Stomach smooth muscle (tissue), 2 donors: ENCODE results near the gene DCTPP1.
A peak's percentile ranks its signal among the peaks of the same experiment; 100 is the strongest.
"Not testable (repeated sequence)": the region's sequence is repeated elsewhere in the genome, so short reads cannot be mapped to it uniquely, and the experiment has no call there.

ENCODE experiments used
- H3K27ac ChIP-seq: one replicate; pipeline ENCODE4 v1.7.0; 2013; ENCODE audit warnings: mild to moderate bottlenecking, low read length, inconsistent platforms
- H3K27me3 ChIP-seq, 2 donors: one replicate each; pipeline ENCODE4 v1.7.0; 2013; ENCODE audit warnings: low read length in 2 of 2; ENCODE audit not compliant: insufficient read depth in 2 of 2, control insufficient read depth in 1 of 2
- H3K36me3 ChIP-seq, 2 donors: one replicate each; pipeline ENCODE4 v1.7.0; 2013; ENCODE audit warnings: low read length in 2 of 2; ENCODE audit not compliant: control insufficient read depth in 2 of 2, insufficient read depth in 2 of 2
- H3K4me1 ChIP-seq: one replicate; pipeline ENCODE4 v1.7.0; 2013; ENCODE audit warnings: low read length; ENCODE audit not compliant: control insufficient read depth, insufficient read depth
- H3K4me3 ChIP-seq, 2 donors: one replicate each; pipeline ENCODE4 v1.7.0; 2013; ENCODE audit warnings: low read length in 2 of 2
- H3K9ac ChIP-seq, 2 donors: one replicate each; pipeline ENCODE4 v1.7.0; 2013; ENCODE audit warnings: low read length in 2 of 2, mild to moderate bottlenecking in 1 of 2
- H3K9me3 ChIP-seq, 2 donors: one replicate each; pipeline ENCODE4 v1.7.0; 2013; ENCODE audit warnings: low read length in 2 of 2; ENCODE audit not compliant: control insufficient read depth in 2 of 2
- donor health status: healthy.
- donor health status: Pancreatic carcinoma.

The DCTPP1 gene

DNA sequence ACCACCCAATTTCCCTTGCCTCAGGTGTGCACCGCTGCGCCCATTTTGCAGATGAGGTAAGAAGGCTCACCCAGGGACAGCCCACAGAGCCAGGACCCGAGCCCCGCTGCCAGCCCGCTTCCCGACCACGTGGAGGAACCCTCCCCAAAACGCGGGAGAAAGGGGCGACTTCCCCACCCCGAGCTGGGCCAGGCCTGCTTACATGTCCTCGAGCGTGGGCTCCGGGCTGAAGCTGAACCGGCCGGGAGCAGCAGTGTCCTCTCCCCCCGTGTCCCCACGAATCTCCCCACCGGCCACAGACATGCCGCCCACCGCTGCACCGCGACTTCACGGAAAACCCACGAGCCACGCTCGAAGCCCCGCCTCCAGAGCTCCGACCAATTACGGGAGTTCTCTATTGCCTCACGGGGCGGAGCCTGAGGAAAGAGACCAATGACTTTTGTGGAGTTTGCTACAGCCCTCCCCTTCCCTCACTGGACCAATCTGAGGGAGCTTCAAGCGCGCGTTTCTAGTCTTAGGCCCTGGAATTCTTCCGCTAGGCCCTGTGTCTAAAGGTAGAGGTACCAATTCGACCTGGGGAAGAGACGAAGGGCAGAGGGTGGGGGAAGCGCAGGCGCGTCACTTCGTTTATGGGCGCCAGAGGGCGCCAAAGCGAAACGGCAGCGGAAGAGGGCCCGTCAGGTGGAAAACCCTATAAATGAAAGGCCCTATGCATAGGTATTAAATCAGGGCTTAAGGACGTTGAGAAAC lies at the start of gene DCTPP1:
Gene DCTPP1 (minus strand): TSS at position 353 of the 750 bp plus-strand sequence. CDS start 50 bp downstream, at position 303.
- H3K9me3 ChIP-seq, result no peaks in the 10 kb centered on the region
- H3K36me3 ChIP-seq, result peaks cover 0 to 4% of the 10 kb centered on the region in 2 donors
- H3K4me1 ChIP-seq, result peaks cover 16% of the 10 kb centered on the region
- H3K27me3 ChIP-seq, result no peaks in the 10 kb centered on the region
- H3K9ac ChIP-seq, result peak within 1 kb of the TSS; percentile 77 to 84
- H3K4me3 ChIP-seq, result peak within 1 kb of the TSS; percentile 81 to 86
- H3K27ac ChIP-seq, result peak within 1 kb of the TSS; percentile 74

DNA sequence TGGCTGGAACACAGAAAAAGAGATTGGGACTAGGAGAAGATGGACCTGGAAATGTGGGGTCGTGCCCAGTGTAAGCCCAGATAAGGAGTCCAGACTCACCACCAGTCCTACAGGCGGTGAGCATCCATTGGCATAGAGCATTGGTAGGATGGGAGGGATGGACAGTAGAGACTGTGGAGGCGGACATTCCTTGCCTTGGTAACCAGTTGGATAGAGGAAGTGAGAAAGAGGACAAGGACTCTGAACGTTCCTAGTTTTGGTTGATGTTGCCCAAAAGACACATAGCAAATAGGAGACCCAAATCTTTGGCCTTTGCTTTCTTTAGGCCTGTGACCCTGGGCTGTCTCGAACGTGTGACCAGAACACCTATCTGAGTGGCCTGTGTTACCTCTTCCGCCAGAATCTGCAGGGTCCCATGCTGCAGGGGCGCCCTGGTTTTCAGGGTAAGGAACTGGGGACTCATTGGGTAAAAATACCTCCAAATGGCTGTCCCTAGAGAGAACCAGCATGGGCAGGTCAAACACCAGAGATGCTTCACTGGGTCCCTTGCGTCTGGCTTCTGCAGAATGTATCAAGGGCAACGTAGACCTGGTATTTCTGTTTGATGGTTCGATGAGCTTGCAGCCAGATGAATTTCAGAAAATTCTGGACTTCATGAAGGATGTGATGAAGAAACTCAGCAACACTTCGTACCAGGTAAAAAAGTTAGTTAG lies 49.1 kb upstream of the DCTPP1 start:
- Histone ChIP-seq H3K9ac (no peak overlapping the region), H3K4me3 (no peak overlapping the region), H3K27ac (no peak overlapping the region), H3K9me3 (no peaks in the 10 kb centered on the region), H3K27me3 (peaks cover 9 to 10% of the 10 kb centered on the region in 2 donors), H3K4me1 (no peaks in the 10 kb centered on the region), H3K36me3 (no peaks in the 10 kb centered on the region)

DNA sequence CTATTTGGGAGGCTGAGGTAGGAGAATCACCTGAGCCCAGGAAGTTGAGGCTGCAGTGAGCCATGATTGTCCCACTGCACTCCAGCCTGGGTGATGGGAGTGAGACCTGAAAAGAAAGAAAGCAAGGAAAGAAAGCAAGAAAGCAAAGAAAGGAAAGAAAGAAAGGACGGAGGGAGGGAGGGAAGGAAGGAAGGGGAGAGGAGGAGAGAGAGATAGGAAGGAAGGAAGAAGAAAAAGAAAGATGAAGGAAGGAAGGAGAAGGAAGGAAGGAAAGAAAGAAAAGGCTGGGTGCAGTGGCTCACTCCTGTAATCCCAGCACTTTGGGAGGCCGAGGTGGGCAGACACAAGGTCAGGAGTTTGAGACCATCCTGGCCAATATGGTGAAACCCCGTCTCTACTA lies 47.9 kb upstream of the DCTPP1 start:
- H3K4me1 ChIP-seq, H3K9ac ChIP-seq, H3K36me3 ChIP-seq, H3K9me3 ChIP-seq, H3K27ac ChIP-seq, H3K4me3 ChIP-seq: not testable (repeated sequence)
- peaks cover 13 to 14% of the 10 kb centered on the region in 2 donors for H3K27me3 ChIP-seq

DNA sequence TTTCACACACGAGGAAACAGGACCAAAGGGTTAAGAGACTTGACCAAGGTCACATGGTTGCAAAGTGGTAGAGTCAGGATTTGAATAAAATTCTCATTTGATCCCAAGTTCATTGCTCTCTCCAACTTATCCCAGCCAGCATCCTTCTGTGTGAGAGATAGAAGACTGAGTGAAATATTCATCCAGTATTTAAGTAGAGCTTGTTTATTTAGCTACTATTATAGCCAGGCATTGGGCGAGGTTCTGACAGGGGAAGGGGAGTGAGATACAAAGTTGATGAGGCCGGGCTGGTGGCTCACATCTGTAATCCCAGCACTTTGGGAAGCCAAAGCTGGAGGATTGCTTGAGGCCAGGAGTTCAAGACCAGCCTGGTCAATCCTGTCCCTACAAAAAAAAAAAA lies 47.2 kb upstream of the DCTPP1 start:
- H3K9me3 ChIP-seq, result no peaks in the 10 kb centered on the region
- no peak overlapping the region for H3K9ac ChIP-seq
- no peaks in the 10 kb centered on the region for H3K36me3 ChIP-seq
- H3K27me3 ChIP-seq, result peaks cover 19 to 20% of the 10 kb centered on the region in 2 donors
- no peak overlapping the region for H3K27ac ChIP-seq
- no peak overlapping the region for H3K4me3 ChIP-seq
- H3K4me1 ChIP-seq, result no peaks in the 10 kb centered on the region

DNA sequence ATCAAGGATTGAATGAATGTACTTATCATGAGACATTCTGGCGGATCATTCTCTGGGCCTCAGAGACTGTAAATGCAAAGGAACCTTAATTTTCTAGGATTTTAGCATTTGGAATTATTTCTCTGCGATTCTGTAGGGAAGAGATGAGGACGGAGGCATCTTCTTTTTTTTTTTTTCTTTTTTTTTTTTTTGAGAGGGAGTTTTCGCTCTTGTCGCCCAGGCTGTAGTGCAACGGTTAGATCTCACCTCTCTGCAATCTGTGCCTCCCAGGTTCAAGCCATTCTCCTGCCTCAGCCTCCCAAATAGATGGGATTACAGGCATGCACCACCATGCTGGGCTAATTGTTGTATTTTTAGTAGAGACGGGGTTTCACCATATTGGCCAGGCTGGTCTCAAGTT lies 44.9 kb upstream of the DCTPP1 start:
- Histone ChIP-seq H3K4me1 (no peaks in the 10 kb centered on the region), H3K27me3 (peaks cover 19 to 20% of the 10 kb centered on the region in 2 donors), H3K9ac (no peak overlapping the region), H3K36me3 (no peaks in the 10 kb centered on the region), H3K4me3 (no peak overlapping the region), H3K9me3 (no peaks in the 10 kb centered on the region), H3K27ac (no peak overlapping the region)

DNA sequence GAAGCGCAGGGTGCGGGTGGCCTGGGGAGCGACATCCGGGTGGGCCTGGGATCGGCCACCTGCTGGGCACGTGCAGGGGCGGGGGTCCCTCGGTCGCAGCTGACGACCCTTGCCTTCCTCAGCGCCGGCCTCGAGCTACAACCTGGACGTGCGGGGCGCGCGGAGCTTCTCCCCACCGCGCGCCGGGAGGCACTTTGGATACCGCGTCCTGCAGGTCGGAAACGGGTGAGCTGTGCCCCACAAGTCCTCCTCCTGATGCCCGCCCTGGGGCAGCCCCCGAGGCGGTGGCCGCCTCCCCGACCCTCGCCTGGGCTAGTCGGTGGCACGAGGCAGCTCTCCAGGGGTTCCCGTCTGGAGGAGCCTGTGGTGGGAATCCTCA lies 44.2 kb upstream of the DCTPP1 start:
- no peak overlapping the region for H3K9ac ChIP-seq
- no peaks in the 10 kb centered on the region for H3K9me3 ChIP-seq
- no peaks in the 10 kb centered on the region for H3K36me3 ChIP-seq
- H3K27ac ChIP-seq, result no peak overlapping the region
- H3K4me3 ChIP-seq, result no peak overlapping the region
- no peaks in the 10 kb centered on the region for H3K4me1 ChIP-seq
- peaks cover 19 to 20% of the 10 kb centered on the region in 2 donors for H3K27me3 ChIP-seq

DNA sequence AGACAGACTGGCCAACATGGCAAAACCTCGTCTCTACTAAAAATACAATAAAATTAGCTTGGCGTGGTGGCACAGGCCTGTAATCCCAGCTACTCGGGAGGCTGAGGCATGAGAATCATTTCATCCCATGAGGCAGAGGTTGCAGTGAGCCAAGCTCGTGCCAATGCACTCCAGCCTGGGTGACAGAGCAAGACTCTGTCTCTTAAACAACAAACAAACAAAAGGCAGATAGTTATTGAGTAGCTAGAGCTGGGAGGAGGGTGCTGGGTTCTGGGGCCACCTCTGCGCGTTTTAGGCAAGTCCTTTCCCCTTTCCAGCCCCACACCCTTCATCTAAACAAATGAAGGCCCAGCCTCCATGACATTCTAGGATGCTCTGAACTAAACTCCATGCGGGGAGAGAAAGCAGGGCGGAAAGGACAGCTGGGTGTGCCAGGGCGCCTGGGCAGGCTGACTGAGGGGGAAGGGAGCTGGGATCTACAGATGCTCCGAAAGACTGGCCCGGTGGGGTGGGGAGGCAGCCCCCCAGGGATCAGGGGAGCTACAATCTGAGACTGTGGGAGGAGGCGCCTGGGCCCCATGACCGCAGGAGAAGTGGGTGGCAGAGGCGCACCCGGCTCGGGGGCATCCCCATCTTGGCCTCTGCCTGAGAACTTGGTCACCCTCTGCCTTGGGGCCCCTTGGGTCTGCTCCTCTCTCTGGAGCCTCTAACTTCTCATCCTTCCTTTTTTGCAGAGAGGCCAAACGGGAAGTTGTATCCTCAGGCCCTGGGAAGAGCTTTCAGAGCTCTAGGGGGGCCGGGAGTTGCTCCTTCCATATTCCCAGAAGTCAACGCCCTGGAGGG lies 43.6 kb upstream of the DCTPP1 start:
- Histone ChIP-seq H3K27ac (no peak overlapping the region), H3K36me3 (no peaks in the 10 kb centered on the region), H3K9me3 (no peaks in the 10 kb centered on the region), H3K4me1 (no peaks in the 10 kb centered on the region), H3K9ac (no peak overlapping the region), H3K27me3 (peaks cover 19 to 20% of the 10 kb centered on the region in 2 donors), H3K4me3 (no peak overlapping the region)

DNA sequence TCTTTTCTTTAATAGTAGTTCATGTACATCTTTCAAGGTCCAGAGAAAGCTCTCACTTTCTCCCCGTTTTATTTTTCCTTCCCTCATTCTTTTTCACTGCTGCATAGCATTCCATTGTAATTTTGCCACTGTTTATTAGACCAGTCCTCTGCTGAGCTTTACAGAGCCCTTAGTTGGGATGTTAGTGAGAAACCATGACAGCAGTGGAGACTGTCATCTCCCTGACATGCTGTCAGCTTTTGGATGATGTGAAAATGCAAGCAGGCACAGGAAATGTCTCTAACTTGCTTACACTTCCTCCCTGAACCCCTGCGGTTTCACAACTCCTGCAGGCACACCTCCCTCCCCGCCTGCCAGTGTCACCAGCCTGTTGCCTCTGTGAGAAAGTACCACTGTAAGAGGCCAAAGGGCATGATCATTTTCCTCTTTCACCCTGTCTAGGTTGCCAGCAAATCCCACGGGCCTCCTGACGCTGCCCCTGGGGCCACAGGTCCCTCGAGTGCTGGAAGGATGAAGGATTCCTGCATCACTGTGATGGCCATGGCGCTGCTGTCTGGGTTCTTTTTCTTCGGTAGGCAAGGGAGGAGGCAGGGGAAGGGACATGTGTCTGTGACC lies 42.6 kb upstream of the DCTPP1 start, which contains the start of gene ITGAL:
Gene ITGAL (plus strand): TSS at position 415 of the 615 bp plus-strand sequence. CDS start 96 bp downstream, at position 511.
- H3K9ac ChIP-seq, result no peak within 1 kb of the TSS
- H3K36me3 ChIP-seq, result no peaks in the 10 kb centered on the region
- H3K27me3 ChIP-seq, result peaks cover 19 to 20% of the 10 kb centered on the region in 2 donors
- H3K27ac ChIP-seq, result no peak within 1 kb of the TSS
- H3K4me3 ChIP-seq, result no peak within 1 kb of the TSS
- H3K4me1 ChIP-seq, result no peaks in the 10 kb centered on the region
- H3K9me3 ChIP-seq, result no peaks in the 10 kb centered on the region

DNA sequence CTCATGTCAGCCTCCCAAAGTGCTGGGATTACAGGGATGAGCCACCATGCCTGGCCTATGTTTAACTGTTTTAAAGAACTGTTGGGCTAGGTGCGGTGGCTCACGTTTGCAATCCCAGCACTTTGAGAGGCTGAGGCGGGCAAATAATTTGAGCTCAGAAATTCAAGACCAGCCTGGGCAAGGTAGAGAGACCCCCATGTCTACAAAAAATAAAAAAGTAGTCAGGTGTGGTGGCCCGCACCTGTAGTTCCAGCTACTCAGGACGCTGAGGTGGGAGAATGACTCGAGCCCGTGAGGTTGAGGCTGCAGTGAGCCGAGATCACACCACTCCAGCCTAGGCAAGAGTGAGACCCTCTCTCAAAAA lies 40.8 kb upstream of the DCTPP1 start:
- Histone ChIP-seq H3K4me3 (no peak overlapping the region), H3K36me3 (no peaks in the 10 kb centered on the region), H3K27me3 (peaks cover 19 to 20% of the 10 kb centered on the region in 2 donors), H3K9ac (no peak overlapping the region), H3K9me3 (no peaks in the 10 kb centered on the region), H3K4me1 (peaks cover 2% of the 10 kb centered on the region), H3K27ac (no peak overlapping the region)

DNA sequence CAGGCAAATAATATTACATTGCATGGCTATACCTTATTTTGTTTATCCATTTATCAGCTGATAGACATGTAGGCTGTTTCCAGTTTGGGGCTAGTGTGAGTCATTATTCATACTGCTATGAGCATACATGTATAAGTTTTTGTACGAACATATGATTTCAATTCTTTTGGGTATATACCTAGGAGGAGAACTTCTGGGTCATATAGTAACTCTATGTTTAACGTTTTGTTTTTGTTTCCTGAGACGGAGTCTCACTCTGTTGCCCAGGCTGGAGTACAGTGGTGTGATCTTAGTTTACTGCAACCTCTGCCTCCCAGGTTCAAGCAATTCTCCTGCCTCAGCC lies 40.3 kb upstream of the DCTPP1 start:
- Histone ChIP-seq H3K27me3 (peaks cover 16 to 17% of the 10 kb centered on the region in 2 donors), H3K9ac (no peak overlapping the region), H3K36me3 (no peaks in the 10 kb centered on the region), H3K4me3 (no peak overlapping the region), H3K27ac (no peak overlapping the region), H3K4me1 (peaks cover 2% of the 10 kb centered on the region), H3K9me3 (no peaks in the 10 kb centered on the region)
